K562 (cell line): ENCODE measurements around the gene AQP9. TPM values are rescaled to one million over a fixed set of nuclear protein-coding genes. Genes with fewer than 3 reads are reported as not detected.

Source experiments
- ATF1 ChIP-seq, 2 experiments: fragments of 450-650 bp in 1 of 2; IDR thresholded peaks; 2 replicates each; pipeline ENCODE4 v1.6.1; 2016; ENCODE audit warnings: missing compliant biosample characterization in 1 of 2, missing genetic modification characterization in 1 of 2
- CHD7 ChIP-seq: fragments of 200-600 bp; sonication (generic); IDR thresholded peaks from one replicate; pipeline ENCODE4 v1.6.1; 2012; ENCODE audit warnings: mild to moderate bottlenecking, low read depth, low read length, inconsistent platforms
- ELF1 ChIP-seq: fragments of 200-800 bp; sonication (Bioruptor generic); IDR thresholded peaks from 2 replicates; pipeline ENCODE4 v1.6.1; 2016; ENCODE audit warnings: missing genetic modification characterization, missing compliant biosample characterization
- FOXK2 ChIP-seq, 2 experiments: fragments of 450-650 bp; IDR thresholded peaks in 1 of 2; conservative IDR thresholded peaks in 1 of 2; 2 replicates each; pipeline ENCODE4 v1.6.1; 2016; ENCODE audit warnings: low read depth in 2 of 2, mild to moderate bottlenecking in 1 of 2
- JUND ChIP-seq, 2 experiments: IDR thresholded peaks; 2 replicates in 1 of 2; 3 replicates in 1 of 2; pipeline ENCODE4 v1.6.1; 2011; ENCODE audit warnings: borderline replicate concordance in 2 of 2, low read depth in 2 of 2, low read length in 2 of 2, improper control_type of control experiment in 1 of 2, missing biosample characterization in 1 of 2, missing genetic modification characterization in 1 of 2, missing genetic modification reagents in 1 of 2
- NR4A1 ChIP-seq, 2 experiments: fragments of 250-450 bp in 1 of 2; fragments of 450-650 bp in 1 of 2; sonication (Bioruptor Pico) in 1 of 2; IDR thresholded peaks; 2 replicates each; pipeline versions ENCODE4 v1.4.0 to v1.6.1; 2016 to 2020; ENCODE audit warnings: mild to moderate bottlenecking in 2 of 2, missing compliant biosample characterization in 1 of 2, missing genetic modification characterization in 1 of 2, moderate library complexity in 1 of 2
- RCOR1 ChIP-seq, 2 experiments: IDR thresholded peaks; 2 replicates each; pipeline ENCODE4 v1.6.1; 2012; ENCODE audit warnings: low read depth in 2 of 2, low read length in 2 of 2, borderline replicate concordance in 1 of 2, improper control_type of control experiment in 1 of 2
- ZSCAN32 ChIP-seq: fragments of 450-650 bp; formaldehyde crosslinking; IDR thresholded peaks from 2 replicates; pipeline ENCODE4 v1.4.0; 2020; ENCODE audit warnings: mild to moderate bottlenecking, moderate library complexity
- polyA plus RNA-seq, 8 experiments: library from polyadenylated mRNA; depleted of rRNA in 4 of 8; stranded (reverse) in 5 of 8; unstranded in 3 of 8; fragments of >200 nt; fragmentation: Nextera tagmentation in 2 of 8; fragmentation: Illumina TruSeq in 1 of 8; extraction: Ambion mirVana in 2 of 8; extraction: Trizol in 1 of 8; gene quantifications; 2 replicates each; pipeline versions ENCODE4 v1.2.1 to v1.2.3, GENCODE V29; 2011 to 2014; ENCODE audit warnings: inconsistent platforms in 1 of 8, missing spikeins in 1 of 8
- total RNA-seq, 7 experiments: library from RNA; depleted of rRNA in 6 of 7; stranded (reverse); fragments of >200 nt in 6 of 7; fragmentation: Illumina TruSeq in 2 of 7; extraction: Trizol in 2 of 7; gene quantifications; 2 replicates each; pipeline versions ENCODE4 v1.2.1 to v1.2.3, GENCODE V29; 2011 to 2021; ENCODE audit warnings: low replicate concordance in 1 of 7
- TF ChIP-seq, protein P1 (sequence below), 2 experiments: fragments of 450-650 bp; IDR thresholded peaks; 2 replicates each; pipeline ENCODE4 v1.6.1; 2018; ENCODE audit warnings: mild to moderate bottlenecking in 2 of 2, low read depth in 1 of 2; ENCODE audit not compliant: partially characterized antibody in 2 of 2

The AQP9 gene
- total and polyA plus RNA-seq, 9 of the 15 experiments (the other 6 are each of a cell fraction or from before 2014, with no cell fraction given): 0.04 to 0.33 (median 0.07) TPM; not detected in 4

GRCh38 chr15:58114812-58115211, 23.4 kb upstream of the AQP9 start (continued):
- TF ChIP-seq, protein P1, sequence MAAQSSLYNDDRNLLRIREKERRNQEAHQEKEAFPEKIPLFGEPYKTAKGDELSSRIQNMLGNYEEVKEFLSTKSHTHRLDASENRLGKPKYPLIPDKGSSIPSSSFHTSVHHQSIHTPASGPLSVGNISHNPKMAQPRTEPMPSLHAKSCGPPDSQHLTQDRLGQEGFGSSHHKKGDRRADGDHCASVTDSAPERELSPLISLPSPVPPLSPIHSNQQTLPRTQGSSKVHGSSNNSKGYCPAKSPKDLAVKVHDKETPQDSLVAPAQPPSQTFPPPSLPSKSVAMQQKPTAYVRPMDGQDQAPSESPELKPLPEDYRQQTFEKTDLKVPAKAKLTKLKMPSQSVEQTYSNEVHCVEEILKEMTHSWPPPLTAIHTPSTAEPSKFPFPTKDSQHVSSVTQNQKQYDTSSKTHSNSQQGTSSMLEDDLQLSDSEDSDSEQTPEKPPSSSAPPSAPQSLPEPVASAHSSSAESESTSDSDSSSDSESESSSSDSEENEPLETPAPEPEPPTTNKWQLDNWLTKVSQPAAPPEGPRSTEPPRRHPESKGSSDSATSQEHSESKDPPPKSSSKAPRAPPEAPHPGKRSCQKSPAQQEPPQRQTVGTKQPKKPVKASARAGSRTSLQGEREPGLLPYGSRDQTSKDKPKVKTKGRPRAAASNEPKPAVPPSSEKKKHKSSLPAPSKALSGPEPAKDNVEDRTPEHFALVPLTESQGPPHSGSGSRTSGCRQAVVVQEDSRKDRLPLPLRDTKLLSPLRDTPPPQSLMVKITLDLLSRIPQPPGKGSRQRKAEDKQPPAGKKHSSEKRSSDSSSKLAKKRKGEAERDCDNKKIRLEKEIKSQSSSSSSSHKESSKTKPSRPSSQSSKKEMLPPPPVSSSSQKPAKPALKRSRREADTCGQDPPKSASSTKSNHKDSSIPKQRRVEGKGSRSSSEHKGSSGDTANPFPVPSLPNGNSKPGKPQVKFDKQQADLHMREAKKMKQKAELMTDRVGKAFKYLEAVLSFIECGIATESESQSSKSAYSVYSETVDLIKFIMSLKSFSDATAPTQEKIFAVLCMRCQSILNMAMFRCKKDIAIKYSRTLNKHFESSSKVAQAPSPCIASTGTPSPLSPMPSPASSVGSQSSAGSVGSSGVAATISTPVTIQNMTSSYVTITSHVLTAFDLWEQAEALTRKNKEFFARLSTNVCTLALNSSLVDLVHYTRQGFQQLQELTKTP (IDR thresholded peaks at IDR 0.05; ENCODE audit: low read depth in 1 of 2, partially characterized antibody in 2 of 2): no peak
- TF ChIP-seq CHD7 (no peak), NR4A1 (CRISPR knock-in tag; IDR thresholded peaks at IDR 0.05) (no peak), NR4A1 (tag; IDR thresholded peaks at IDR 0.05) (no peak), ELF1 (tag) (no peak), RCOR1 (IDR thresholded peaks at IDR 0.05; ENCODE audit: borderline replicate concordance in 1 of 2, low read depth in 2 of 2, low read length in 2 of 2) (peak in 1 of 2 experiments; percentile 54; a peak in 2 of 4 replicates), FOXK2 (conservative IDR thresholded peaks at IDR 0.05 in 1 of 2, IDR thresholded peaks at IDR 0.05 in 1 of 2; ENCODE audit: low read depth in 2 of 2) (no peak), JUND (IDR thresholded peaks at IDR 0.05; ENCODE audit: borderline replicate concordance, low read depth, low read length) (peak; percentile 65; the same call in 1 of the 2 replicates), JUND (tag; IDR thresholded peaks at IDR 0.05; ENCODE audit: borderline replicate concordance, low read depth, low read length) (peak; percentile 43; the same call in 1 of the 3 replicates), ATF1 (CRISPR knock-in tag; IDR thresholded peaks at IDR 0.05) (no peak), ATF1 (tag; IDR thresholded peaks at IDR 0.05) (peak; percentile 40), ZSCAN32 (CRISPR knock-in tag) (no peak)
